Thoracic aorta (tissue), 2 donors: ENCODE data around the gene EVX1. TPM values are rescaled to one million over a fixed set of nuclear protein-coding genes. Genes with fewer than 3 reads are reported as not detected.

Experiments used
- ATAC-seq: fragments of 150-250 bp; one replicate; pipeline ENCODE4 v1.8.0; 2017; ENCODE audit warnings: low read depth; ENCODE audit not compliant: insufficient number of reproducible peaks, low FRiP score
- DNase-seq: peaks from one replicate; pipeline ENCODE4 v3.0.0-alpha.2; 2020; ENCODE audit warnings: low spot score
- H3K27ac ChIP-seq, 2 donors: fragments of 200-600 bp; sonication (generic); 1 replicate in 1 of 2; 2 replicates in 1 of 2; pipeline ENCODE4 v1.5.1; 2016; ENCODE audit warnings: mild to moderate bottlenecking in 2 of 2, moderate library complexity in 2 of 2
- H3K27me3 ChIP-seq: fragments of 200-600 bp; sonication (generic); replicated peaks from 2 replicates; pipeline ENCODE4 v1.6.0; 2016; ENCODE audit warnings: mild to moderate bottlenecking; ENCODE audit not compliant: insufficient read depth
- H3K36me3 ChIP-seq: fragments of 200-600 bp; sonication (generic); one replicate; pipeline ENCODE4 v1.5.1; 2016
- H3K4me1 ChIP-seq, 2 donors: fragments of 200-600 bp; sonication (generic); 1 replicate in 1 of 2; 2 replicates in 1 of 2; pipeline versions ENCODE4 v1.5.1 to v1.6.0; 2016; ENCODE audit warnings: low read depth in 2 of 2, mild to moderate bottlenecking in 1 of 2; ENCODE audit not compliant: control insufficient read depth in 1 of 2
- H3K4me3 ChIP-seq: fragments of 200-600 bp; sonication (generic); 2 replicates; pipeline ENCODE4 v1.5.1; 2016; ENCODE audit warnings: mild to moderate bottlenecking
- H3K9me3 ChIP-seq: fragments of 200-600 bp; sonication (generic); 2 replicates; pipeline ENCODE4 v1.5.1; 2016
- total RNA-seq, 2 donors: library from RNA; depleted of rRNA; stranded (reverse); fragments of >200 nt; gene quantifications; one replicate each; pipeline versions ENCODE4 v1.1.0 to v1.2.3, GENCODE V29; 2016
- TF ChIP-seq, protein P1 (sequence below): fragments of 200-600 bp; sonication (generic); IDR thresholded peaks from one replicate; pipeline ENCODE4 v1.5.1; 2019; ENCODE audit warnings: antibody characterized with exemption

The EVX1 gene
- total RNA-seq, 2 donors from 2014 or later: not detected

DNA sequence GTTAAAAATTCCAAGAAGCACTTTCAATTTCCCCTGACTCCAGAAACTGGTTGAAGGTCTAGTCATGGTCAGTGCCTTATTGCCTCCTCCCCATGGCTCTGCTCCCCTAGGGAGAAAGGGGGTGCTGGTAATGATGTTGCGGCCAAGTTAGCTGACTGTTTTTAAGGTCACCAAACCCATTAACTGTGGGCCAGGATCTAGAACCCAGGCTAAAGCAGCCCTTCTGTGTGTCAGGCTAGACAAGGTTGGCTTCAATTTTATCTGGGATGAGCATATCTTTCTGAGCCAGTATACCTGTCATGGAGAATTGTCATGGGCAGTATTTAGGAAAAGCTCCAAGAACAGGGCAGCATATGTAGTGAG is 31.5 kb upstream of the EVX1 start:
- DNase-seq: no peak
- H3K4me3 ChIP-seq: no peak overlapping the region
- H3K4me1 ChIP-seq: peaks cover 4 to 15% of the 10 kb centered on the region in 2 donors
- peaks cover 8% of the 10 kb centered on the region for H3K27me3 ChIP-seq
- H3K27ac ChIP-seq: no peak overlapping the region
- H3K9me3 ChIP-seq: no peaks in the 10 kb centered on the region
- TF ChIP-seq, protein P1, sequence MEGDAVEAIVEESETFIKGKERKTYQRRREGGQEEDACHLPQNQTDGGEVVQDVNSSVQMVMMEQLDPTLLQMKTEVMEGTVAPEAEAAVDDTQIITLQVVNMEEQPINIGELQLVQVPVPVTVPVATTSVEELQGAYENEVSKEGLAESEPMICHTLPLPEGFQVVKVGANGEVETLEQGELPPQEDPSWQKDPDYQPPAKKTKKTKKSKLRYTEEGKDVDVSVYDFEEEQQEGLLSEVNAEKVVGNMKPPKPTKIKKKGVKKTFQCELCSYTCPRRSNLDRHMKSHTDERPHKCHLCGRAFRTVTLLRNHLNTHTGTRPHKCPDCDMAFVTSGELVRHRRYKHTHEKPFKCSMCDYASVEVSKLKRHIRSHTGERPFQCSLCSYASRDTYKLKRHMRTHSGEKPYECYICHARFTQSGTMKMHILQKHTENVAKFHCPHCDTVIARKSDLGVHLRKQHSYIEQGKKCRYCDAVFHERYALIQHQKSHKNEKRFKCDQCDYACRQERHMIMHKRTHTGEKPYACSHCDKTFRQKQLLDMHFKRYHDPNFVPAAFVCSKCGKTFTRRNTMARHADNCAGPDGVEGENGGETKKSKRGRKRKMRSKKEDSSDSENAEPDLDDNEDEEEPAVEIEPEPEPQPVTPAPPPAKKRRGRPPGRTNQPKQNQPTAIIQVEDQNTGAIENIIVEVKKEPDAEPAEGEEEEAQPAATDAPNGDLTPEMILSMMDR: no peak
- no peak for ATAC-seq
- no peaks in the 10 kb centered on the region for H3K36me3 ChIP-seq

DNA sequence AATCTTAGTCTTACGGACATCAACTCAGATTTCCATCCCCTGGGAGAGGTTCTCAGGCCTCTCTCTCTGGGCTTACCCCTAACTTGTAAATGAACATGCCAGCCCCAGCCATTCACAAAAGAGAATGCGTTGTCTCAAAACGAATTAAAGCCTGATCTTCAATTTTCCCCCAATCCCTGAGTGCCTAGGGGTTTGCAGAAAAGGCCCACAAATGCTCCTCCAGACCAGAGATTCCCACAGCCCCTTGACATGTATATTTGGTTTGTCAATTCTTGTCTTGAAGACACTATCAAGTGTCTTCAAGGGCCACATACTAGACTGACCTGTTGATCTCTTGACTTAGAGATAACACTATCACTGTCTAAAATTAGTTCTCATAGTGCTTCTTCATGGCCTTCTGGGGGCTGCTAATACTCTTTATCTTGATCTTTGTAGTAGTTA is 30.8 kb upstream of the EVX1 start:
- peaks cover 6% of the 10 kb centered on the region for H3K27me3 ChIP-seq

DNA sequence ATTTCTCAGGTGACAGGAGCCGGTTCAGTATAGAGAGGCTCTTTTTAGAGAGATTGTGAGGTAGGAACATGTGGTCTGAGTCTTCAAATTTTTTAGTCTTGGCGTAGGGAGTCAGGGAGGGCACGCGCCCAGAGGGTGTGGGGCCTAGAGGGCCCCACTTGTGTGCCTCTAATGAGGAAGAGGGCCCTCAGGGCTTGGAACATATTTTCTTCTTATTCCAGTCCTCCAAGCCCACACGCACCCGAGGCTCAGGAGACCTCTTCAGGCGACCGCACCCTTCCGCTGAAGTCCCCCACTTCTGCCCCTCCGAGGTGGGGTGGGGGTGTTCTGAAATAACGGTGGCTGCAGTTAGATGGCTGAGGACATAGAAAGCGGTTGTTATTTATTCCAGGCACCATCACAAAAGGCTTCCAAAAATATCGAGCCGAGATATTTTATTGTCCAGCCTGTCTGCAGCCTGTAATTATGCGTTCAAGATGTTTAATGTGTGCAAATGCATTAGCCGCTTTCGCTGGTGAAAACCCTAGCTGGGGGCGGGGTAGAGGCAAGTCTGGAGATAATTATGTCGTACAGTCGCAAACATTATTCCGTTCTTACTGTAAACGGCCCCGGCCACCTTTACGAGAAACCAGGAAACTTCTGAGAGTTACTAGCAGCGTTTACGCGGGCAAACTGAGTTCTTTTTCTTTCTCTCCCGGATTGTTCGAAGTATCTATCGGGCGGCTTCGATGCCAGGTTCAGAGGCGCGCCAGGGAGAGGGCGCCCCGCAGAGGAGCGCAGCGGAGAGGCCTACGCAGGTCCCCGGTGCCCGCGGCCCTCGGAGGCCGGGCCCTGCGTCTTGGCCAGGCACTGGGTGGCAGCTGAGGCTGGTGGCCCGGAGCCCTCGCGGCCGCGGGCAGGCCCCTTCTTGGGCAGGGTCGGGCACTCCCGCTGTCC is 29.8 kb upstream of the EVX1 start:
- H3K27ac ChIP-seq: no peak overlapping the region
- TF ChIP-seq, protein P1: no peak
- no peaks in the 10 kb centered on the region for H3K9me3 ChIP-seq
- H3K4me3 ChIP-seq: no peak overlapping the region
- H3K27me3 ChIP-seq: peaks cover 6% of the 10 kb centered on the region
- no peaks in the 10 kb centered on the region for H3K36me3 ChIP-seq
- ATAC-seq: no peak
- no peak for DNase-seq
- peaks cover 4 to 15% of the 10 kb centered on the region in 2 donors for H3K4me1 ChIP-seq

More for the DNA sequence above, 30.8 kb upstream of the EVX1 start:
- no peak overlapping the region for H3K27ac ChIP-seq
- H3K9me3 ChIP-seq: no peaks in the 10 kb centered on the region
- no peak for DNase-seq
- peaks cover 4 to 15% of the 10 kb centered on the region in 2 donors for H3K4me1 ChIP-seq
- H3K36me3 ChIP-seq: no peaks in the 10 kb centered on the region
- ATAC-seq: no peak
- no peak overlapping the region for H3K4me3 ChIP-seq
- TF ChIP-seq, protein P1: no peak

DNA sequence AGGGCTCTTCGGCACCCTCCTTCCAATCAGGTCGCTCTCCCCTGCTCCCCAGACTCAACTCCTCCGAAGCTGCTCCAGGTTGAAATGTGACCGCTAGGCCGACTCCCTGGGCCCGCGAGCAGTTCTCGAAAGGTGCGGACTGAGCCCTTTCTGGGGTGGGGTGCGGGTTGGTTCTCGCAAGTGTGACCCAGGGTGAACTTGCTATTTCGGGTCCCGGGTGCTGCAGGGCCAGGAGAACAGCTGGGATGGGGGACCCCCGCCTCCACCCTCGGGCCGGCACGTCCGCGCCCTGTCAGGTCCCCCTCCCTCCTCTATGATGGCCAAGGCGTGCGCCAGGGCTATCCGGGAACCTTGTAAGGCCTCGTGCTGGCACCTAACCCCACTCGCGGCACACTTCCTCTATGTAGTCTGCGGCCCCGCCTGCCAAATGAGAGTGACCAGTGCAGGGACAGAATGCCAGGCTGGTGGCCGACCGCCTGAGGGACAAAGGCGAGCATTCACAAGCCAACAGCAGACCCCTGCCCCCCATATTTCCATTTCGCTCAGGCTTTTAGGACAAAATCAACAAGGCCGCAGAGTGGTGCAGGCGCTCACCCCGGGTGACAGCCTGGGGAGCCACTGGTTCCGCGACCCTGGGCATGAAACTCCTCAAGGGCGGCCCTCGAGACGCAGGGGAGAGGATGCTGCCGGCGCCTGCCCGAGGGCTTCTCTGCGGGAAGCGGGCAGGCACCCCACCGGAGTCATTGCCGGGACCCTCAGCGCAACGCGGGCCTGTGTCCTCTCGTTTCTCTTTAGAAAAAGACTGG is 29.0 kb upstream of the EVX1 start:
- no peak overlapping the region for H3K27ac ChIP-seq
- H3K4me3 ChIP-seq: no peak overlapping the region
- ATAC-seq (no peak), DNase-seq (no peak)
- peaks cover 4 to 15% of the 10 kb centered on the region in 2 donors for H3K4me1 ChIP-seq
- TF ChIP-seq, protein P1: no peak
- no peaks in the 10 kb centered on the region for H3K36me3 ChIP-seq
- peaks cover 6% of the 10 kb centered on the region for H3K27me3 ChIP-seq
- no peaks in the 10 kb centered on the region for H3K9me3 ChIP-seq
